Measurements from ENCODE around the gene ABCB1.

ABCB1 gene

GRCh38 chr7:87567052-87567451, 33.6 kb downstream of the ABCB1 start:
- H3K4me3 ChIP-seq (ENCODE audit: control insufficient read depth, low read depth, low read length): no peak overlapping the region
- DNase-seq (ENCODE audit: low read depth): no peak
- no peak for TF ChIP-seq CTCF (conservative IDR thresholded peaks at IDR 0.05; ENCODE audit: control insufficient read depth, insufficient read depth, low read depth, low read length)

- DNase-seq (ENCODE audit: low read depth): no peak
- H3K4me3 ChIP-seq (ENCODE audit: control insufficient read depth, low read depth, low read length): no peak overlapping the region
- no peak for TF ChIP-seq CTCF (conservative IDR thresholded peaks at IDR 0.05; ENCODE audit: control insufficient read depth, insufficient read depth, low read depth, low read length)
Measured at GRCh38 chr7:87566311-87566900, 34.3 kb downstream of the ABCB1 start.

GRCh38 chr7:87565877-87566276, 34.8 kb downstream of the ABCB1 start:
- DNase-seq (ENCODE audit: low read depth): no peak
- no peak overlapping the region for H3K4me3 ChIP-seq (ENCODE audit: control insufficient read depth, low read depth, low read length)
- no peak for TF ChIP-seq CTCF (conservative IDR thresholded peaks at IDR 0.05; ENCODE audit: control insufficient read depth, insufficient read depth, low read depth, low read length)

- no peak overlapping the region for H3K4me3 ChIP-seq (ENCODE audit: control insufficient read depth, low read depth, low read length)
- DNase-seq (ENCODE audit: low read depth): peak; percentile 6
- peak; percentile 43 for TF ChIP-seq CTCF (conservative IDR thresholded peaks at IDR 0.05; ENCODE audit: control insufficient read depth, insufficient read depth, low read depth, low read length)
Measured at GRCh38 chr7:87564296-87564963, 36.3 kb downstream of the ABCB1 start.

GRCh38 chr7:87561702-87562101, 39.0 kb downstream of the ABCB1 start:
- no peak for TF ChIP-seq CTCF (conservative IDR thresholded peaks at IDR 0.05; ENCODE audit: control insufficient read depth, insufficient read depth, low read depth, low read length)
- H3K4me3 ChIP-seq (ENCODE audit: control insufficient read depth, low read depth, low read length): no peak overlapping the region
- DNase-seq (ENCODE audit: low read depth): no peak

GRCh38 chr7:87561102-87561501, 39.6 kb downstream of the ABCB1 start:
- no peak for DNase-seq (ENCODE audit: low read depth)
- H3K4me3 ChIP-seq (ENCODE audit: control insufficient read depth, low read depth, low read length): no peak overlapping the region
- no peak for TF ChIP-seq CTCF (conservative IDR thresholded peaks at IDR 0.05; ENCODE audit: control insufficient read depth, insufficient read depth, low read depth, low read length)
